ENCODE data around the gene KLHDC7B.

Gene KLHDC7B

DNA sequence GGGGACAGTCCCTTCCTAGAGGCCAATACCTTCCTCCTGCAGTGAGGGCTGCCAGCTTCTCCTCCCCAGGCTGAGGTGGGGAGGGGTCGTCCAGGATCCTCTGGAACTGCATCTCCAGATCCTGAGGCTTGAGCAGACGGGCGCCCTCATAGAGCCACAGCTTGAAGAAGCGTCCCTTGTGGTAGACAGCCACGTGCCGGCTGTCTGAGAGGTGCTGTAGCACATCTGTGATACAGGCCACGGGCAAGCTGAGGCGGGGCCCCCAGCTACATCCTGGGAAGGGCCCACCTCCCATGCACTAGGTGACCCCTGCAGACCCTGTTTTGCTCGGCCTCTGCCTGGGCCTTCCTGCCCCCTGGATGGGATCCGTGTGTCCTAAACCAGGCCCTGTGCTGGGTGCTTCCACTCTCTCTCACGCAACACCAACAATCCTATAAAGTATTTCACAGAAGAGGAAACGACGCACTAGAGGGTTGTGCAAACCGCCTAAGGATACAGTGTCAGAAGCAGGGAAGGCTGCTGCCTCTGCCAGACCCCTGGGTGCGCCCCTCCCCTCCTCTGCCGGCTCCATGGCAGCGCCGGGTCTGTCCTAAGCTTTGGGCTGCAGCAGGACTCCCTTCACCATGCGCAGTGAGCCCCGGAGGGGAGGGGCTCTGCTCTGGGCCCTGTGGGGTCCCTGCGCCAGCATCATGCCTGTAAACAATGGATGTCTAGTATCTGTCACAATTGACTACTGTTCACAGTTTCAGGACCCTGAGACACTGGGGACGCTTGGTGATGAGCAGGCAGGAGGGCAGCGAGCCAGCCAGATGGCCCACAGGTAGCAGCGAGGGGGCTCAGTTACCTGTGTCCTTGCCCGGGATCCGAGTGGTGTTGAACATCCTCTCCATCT, 28.0 kb downstream of the KLHDC7B start:
- no peak for TF ChIP-seq SUZ12 (IDR thresholded peaks at IDR 0.05; ENCODE audit: extremely low read depth, insufficient read depth, insufficient read length)
- DNase-seq (ENCODE audit: low read depth, low spot score) = no peak
- Histone ChIP-seq H3K27me3 (ENCODE audit: insufficient read depth, insufficient read length) (no peaks in the 10 kb centered on the region), H3K9ac (ENCODE audit: insufficient read length, low read depth) (no peak overlapping the region), H3K4me1 (ENCODE audit: insufficient read depth, insufficient read length) (no peaks in the 10 kb centered on the region), H3K4me3 (ENCODE audit: insufficient read length, low read depth) (no peak overlapping the region), H3K9me3 (ENCODE audit: insufficient read depth, low read length) (no peaks in the 10 kb centered on the region), H3K36me3 (ENCODE audit: insufficient read depth, insufficient read length, low read length) (peaks cover 85% of the 10 kb centered on the region)

DNA sequence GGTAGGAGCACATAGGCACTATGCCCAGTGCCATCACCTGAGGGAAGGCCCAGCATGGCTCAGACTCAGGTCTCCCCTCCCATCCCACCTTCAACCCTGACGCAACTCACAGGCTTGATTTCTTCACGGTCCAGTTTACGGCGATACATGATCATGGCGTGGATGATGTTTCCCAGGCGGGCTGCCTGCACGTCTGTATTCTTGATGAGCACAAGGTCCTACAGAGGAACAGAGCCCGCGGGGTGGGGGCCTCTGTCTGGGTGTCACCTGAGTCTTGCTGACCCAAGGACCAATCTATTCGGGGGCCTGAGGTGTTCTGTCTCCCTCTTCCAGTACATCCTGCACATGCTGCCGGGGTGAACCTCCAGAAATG, 28.7 kb downstream of the KLHDC7B start:
- Histone ChIP-seq H3K4me1 (ENCODE audit: insufficient read depth, insufficient read length) (no peaks in the 10 kb centered on the region), H3K36me3 (ENCODE audit: insufficient read depth, insufficient read length, low read length) (peaks cover 83% of the 10 kb centered on the region), H3K9ac (ENCODE audit: insufficient read length, low read depth) (no peak overlapping the region), H3K27me3 (ENCODE audit: insufficient read depth, insufficient read length) (no peaks in the 10 kb centered on the region), H3K9me3 (ENCODE audit: insufficient read depth, low read length) (no peaks in the 10 kb centered on the region), H3K4me3 (ENCODE audit: insufficient read length, low read depth) (no peak overlapping the region)
- TF ChIP-seq ZNF274 (IDR thresholded peaks at IDR 0.05; ENCODE audit: low read depth, low read length) = no peak
- no peak for TF ChIP-seq SUZ12 (IDR thresholded peaks at IDR 0.05; ENCODE audit: extremely low read depth, insufficient read depth, insufficient read length)
- no peak for TF ChIP-seq YY1 (IDR thresholded peaks at IDR 0.05; ENCODE audit: insufficient read depth, insufficient read length)
- no peak for DNase-seq (ENCODE audit: low read depth, low spot score)

DNA sequence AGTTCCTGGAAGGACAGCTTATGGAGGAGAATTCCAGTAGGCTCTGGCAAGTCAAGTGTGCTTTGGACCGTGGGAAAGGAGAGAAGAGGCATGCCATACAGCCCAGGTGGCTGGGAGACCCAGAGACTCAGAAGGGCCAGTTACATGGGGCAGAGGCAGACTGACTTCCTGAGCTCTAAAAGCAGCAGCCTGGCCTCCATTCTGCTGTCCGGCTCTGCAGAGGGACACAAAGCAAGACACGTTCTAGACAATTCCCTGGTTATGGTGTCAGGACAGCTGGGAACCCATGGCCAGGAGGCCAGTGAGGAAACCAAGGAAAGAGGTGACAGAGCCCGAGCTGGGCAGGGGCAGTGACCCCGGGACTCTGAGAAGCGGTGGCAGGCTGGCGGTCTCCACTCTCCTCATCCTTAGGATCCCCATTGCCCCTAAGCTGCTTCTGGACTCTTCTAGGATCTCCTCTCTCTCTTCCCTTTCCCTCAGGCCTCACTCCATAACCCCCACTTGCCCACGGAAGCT, 29.8 kb downstream of the KLHDC7B start:
- peaks cover 83% of the 10 kb centered on the region for H3K36me3 ChIP-seq (ENCODE audit: insufficient read depth, insufficient read length, low read length)
- no peak overlapping the region for H3K4me3 ChIP-seq (ENCODE audit: insufficient read length, low read depth)
- no peak overlapping the region for H3K9ac ChIP-seq (ENCODE audit: insufficient read length, low read depth)
- no peak for DNase-seq (ENCODE audit: low read depth, low spot score)
- TF ChIP-seq YY1 (IDR thresholded peaks at IDR 0.05; ENCODE audit: insufficient read depth, insufficient read length) (no peak), SUZ12 (IDR thresholded peaks at IDR 0.05; ENCODE audit: extremely low read depth, insufficient read depth, insufficient read length) (no peak), ZNF274 (IDR thresholded peaks at IDR 0.05; ENCODE audit: low read depth, low read length) (no peak)
- peaks cover 3% of the 10 kb centered on the region for H3K4me1 ChIP-seq (ENCODE audit: insufficient read depth, insufficient read length)
- no peaks in the 10 kb centered on the region for H3K27me3 ChIP-seq (ENCODE audit: insufficient read depth, insufficient read length)
- no peaks in the 10 kb centered on the region for H3K9me3 ChIP-seq (ENCODE audit: insufficient read depth, low read length)

DNA sequence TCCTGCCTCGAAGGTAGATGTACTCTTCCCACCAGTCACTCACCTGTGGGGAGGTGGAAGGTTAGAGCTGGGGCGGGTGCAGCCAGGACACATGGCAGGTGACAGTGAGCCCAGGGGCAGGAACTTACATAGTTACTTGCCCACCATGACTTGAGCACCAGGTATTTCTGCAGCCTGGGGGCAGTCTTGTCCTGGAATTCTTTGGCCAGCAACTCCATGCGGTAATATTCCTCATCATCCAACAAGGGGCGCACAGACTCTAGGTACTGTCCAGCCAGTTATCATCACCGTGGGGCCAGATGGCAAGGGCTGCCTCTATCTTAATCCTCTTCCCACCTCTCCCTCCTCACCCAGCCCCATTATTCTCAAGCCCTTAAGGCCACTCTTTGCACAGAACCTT, 30.4 kb downstream of the KLHDC7B start:
- TF ChIP-seq YY1 (IDR thresholded peaks at IDR 0.05; ENCODE audit: insufficient read depth, insufficient read length) (no peak), ZNF274 (IDR thresholded peaks at IDR 0.05; ENCODE audit: low read depth, low read length) (no peak), SUZ12 (IDR thresholded peaks at IDR 0.05; ENCODE audit: extremely low read depth, insufficient read depth, insufficient read length) (no peak)
- no peak overlapping the region for H3K9ac ChIP-seq (ENCODE audit: insufficient read length, low read depth)
- DNase-seq (ENCODE audit: low read depth, low spot score) = no peak
- H3K36me3 ChIP-seq (ENCODE audit: insufficient read depth, insufficient read length, low read length) = peaks cover 79% of the 10 kb centered on the region
- H3K9me3 ChIP-seq (ENCODE audit: insufficient read depth, low read length) = no peaks in the 10 kb centered on the region
- H3K27me3 ChIP-seq (ENCODE audit: insufficient read depth, insufficient read length) = no peaks in the 10 kb centered on the region
- no peak overlapping the region for H3K4me3 ChIP-seq (ENCODE audit: insufficient read length, low read depth)
- peaks cover 4% of the 10 kb centered on the region for H3K4me1 ChIP-seq (ENCODE audit: insufficient read depth, insufficient read length)

DNA sequence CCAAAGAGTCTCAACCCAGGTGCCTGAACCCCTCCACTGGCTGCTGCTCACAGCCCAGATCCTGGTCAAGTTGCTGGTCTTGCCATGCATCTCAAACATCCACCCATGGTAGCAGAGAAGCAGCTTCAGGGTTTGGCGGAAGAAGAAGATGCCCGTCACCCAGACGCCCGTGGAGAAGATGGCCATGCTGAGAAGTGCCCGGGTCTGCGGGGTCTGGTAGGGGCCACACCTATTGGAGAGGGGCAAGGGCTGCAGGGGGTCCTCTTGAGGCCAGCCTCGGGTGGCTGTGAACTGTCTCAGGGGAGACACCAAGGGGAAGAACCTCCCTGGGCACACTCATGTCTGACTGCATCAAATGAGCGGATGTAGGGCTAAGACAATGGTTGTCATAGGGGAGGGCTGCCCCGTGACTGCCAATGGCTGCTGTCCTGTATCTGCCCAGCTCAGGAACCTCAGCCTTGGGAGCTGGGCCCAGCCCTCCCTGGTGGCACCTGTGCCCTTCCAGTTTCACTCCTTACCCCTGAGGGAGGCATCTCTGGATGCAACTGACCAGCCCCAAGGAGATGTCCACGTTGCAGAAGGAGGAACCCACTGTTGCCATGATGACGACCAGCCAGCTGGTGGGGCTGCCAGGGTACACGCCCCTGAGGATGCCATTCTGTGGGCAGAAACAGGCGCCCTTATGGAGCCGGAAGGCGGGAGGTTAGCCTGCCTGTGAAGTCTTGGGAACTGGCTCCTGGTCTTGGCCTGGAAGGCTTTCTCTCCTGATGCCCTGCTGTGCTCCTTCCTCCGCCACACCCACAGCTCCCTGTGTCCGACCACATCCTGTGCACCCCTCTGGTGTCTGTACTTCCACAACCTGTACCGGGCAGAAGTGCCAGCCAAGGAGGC, 31.4 kb downstream of the KLHDC7B start:
- Histone ChIP-seq H3K36me3 (ENCODE audit: insufficient read depth, insufficient read length, low read length) (peaks cover 76% of the 10 kb centered on the region), H3K27me3 (ENCODE audit: insufficient read depth, insufficient read length) (no peaks in the 10 kb centered on the region), H3K4me3 (ENCODE audit: insufficient read length, low read depth) (no peak overlapping the region), H3K9me3 (ENCODE audit: insufficient read depth, low read length) (no peaks in the 10 kb centered on the region), H3K9ac (ENCODE audit: insufficient read length, low read depth) (no peak overlapping the region), H3K4me1 (ENCODE audit: insufficient read depth, insufficient read length) (peaks cover 4% of the 10 kb centered on the region)
- TF ChIP-seq YY1 (IDR thresholded peaks at IDR 0.05; ENCODE audit: insufficient read depth, insufficient read length) (no peak), ZNF274 (IDR thresholded peaks at IDR 0.05; ENCODE audit: low read depth, low read length) (no peak), SUZ12 (IDR thresholded peaks at IDR 0.05; ENCODE audit: extremely low read depth, insufficient read depth, insufficient read length) (no peak)
- DNase-seq (ENCODE audit: low read depth, low spot score) = no peak

DNA sequence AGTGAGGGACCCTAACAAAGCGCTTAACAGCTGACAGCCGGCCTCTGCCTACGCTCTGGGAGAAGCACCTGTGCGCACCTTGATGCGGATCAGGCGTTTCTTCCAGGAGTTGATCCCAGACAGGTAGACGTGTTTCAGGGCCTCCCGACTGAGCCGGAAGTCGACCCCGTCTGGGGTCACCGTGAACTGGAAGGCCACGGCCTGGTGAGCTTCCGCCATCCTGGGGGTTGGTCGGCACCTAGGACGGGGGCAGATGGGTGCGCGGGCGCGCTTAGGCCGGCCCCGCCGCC, 31.9 kb downstream of the KLHDC7B start:
- H3K4me1 ChIP-seq (ENCODE audit: insufficient read depth, insufficient read length) = peaks cover 4% of the 10 kb centered on the region
- no peak for DNase-seq (ENCODE audit: low read depth, low spot score)
- no peaks in the 10 kb centered on the region for H3K27me3 ChIP-seq (ENCODE audit: insufficient read depth, insufficient read length)
- no peaks in the 10 kb centered on the region for H3K9me3 ChIP-seq (ENCODE audit: insufficient read depth, low read length)
- TF ChIP-seq YY1 (IDR thresholded peaks at IDR 0.05; ENCODE audit: insufficient read depth, insufficient read length) = no peak
- H3K9ac ChIP-seq (ENCODE audit: insufficient read length, low read depth) = no peak overlapping the region
- peaks cover 70% of the 10 kb centered on the region for H3K36me3 ChIP-seq (ENCODE audit: insufficient read depth, insufficient read length, low read length)
- H3K4me3 ChIP-seq (ENCODE audit: insufficient read length, low read depth) = no peak overlapping the region
